ENCODE results near the gene MIS18BP1. TPM values are rescaled to one million over a fixed set of nuclear protein-coding genes. Genes with fewer than 3 reads are reported as not detected.
"Not testable (repeated sequence)": the region's sequence is repeated elsewhere in the genome, so short reads cannot be mapped to it uniquely, and the experiment has no call there.

Gene MIS18BP1
- total and polyA plus RNA-seq, 10 of the 15 experiments (the other 5 are each of a cell fraction or from before 2014, with no cell fraction given): 16.9 to 88.9 (median 57.0) TPM

- DNase-seq (ENCODE audit: low read depth, low spot score); H3K27me3 ChIP-seq (replicated peaks in 1 of 2; ENCODE audit: control insufficient read depth in 2 of 2, insufficient read depth in 2 of 2, low read length in 1 of 2); H3K9ac ChIP-seq (ENCODE audit: control insufficient read depth, insufficient read depth, low read length); H3K9me3 ChIP-seq (replicated peaks; ENCODE audit: control insufficient read depth, insufficient read depth, low read length); CTCF ChIA-PET; H3K4me3 ChIP-seq; intact Hi-C loops (cut with micrococcal nuclease; ENCODE audit: unreplicated experiment); H3K4me1 ChIP-seq (ENCODE audit: control insufficient read depth, insufficient read depth, low read length); POLR2A ChIA-PET; SMC1A ChIA-PET (ENCODE audit: uncharacterized antibody, unreplicated experiment); H2AFZ ChIP-seq (ENCODE audit: control insufficient read depth, low read depth, low read length); BruUV-seq (replicated peaks); ATAC-seq; H3K79me2 ChIP-seq (ENCODE audit: control insufficient read depth, insufficient read depth, low read length); H4K20me1 ChIP-seq (ENCODE audit: control insufficient read depth, insufficient read depth); in situ Hi-C loops (cut with MboI); H3K27ac ChIP-seq (ENCODE audit: control insufficient read depth, insufficient read depth); RAD21 ChIA-PET (ENCODE audit: unreplicated experiment); FAIRE-seq; H3K4me2 ChIP-seq (ENCODE audit: control insufficient read depth, insufficient read depth): not testable (repeated sequence)
- H3K36me3 ChIP-seq (ENCODE audit: control insufficient read depth in 2 of 2, insufficient read depth in 2 of 2, low read length in 1 of 2): peaks cover 8 to 18% of the 10 kb centered on the region in 2 experiments
- 0% methylated on average over 1 of the region's 1 CpG for WGBS (ENCODE audit: insufficient coverage, insufficient replicate concordance, low lambda C conversion rate, missing lambda C conversion rate)
These were observed 39.3 kb downstream of the MIS18BP1 start for GRCh38 chr14:45213716-45214115.

GRCh38 chr14:45212231-45212630, 40.8 kb downstream of the MIS18BP1 start:
- no TSS peak for BruUV-seq (replicated peaks)
- in situ Hi-C loops (cut with MboI) (no loop called here), intact Hi-C loops (cut with micrococcal nuclease; ENCODE audit: unreplicated experiment) (no loop called here)
- ChIA-PET POLR2A (no interaction called here), RAD21 (ENCODE audit: unreplicated experiment) (no interaction called here), SMC1A (ENCODE audit: uncharacterized antibody, unreplicated experiment) (interaction anchor here (0.6 kb wide), 2 partner anchors 29 to 208 kb away, joined by 3 read pairs; no protein-coding TSS in a partner anchor), CTCF (interaction anchor here (0.6 to 1.5 kb wide), 2 partner anchors 11 to 41 kb away, joined by 3 read pairs; no protein-coding TSS in a partner anchor)
- ATAC-seq (no peak), FAIRE-seq (no peak), DNase-seq (ENCODE audit: low read depth, low spot score) (no peak)
- Histone ChIP-seq H3K4me3 (no peak overlapping the region), H3K4me1 (ENCODE audit: control insufficient read depth, insufficient read depth, low read length) (no peaks in the 10 kb centered on the region), H3K9ac (ENCODE audit: control insufficient read depth, insufficient read depth, low read length) (no peak overlapping the region), H3K4me2 (ENCODE audit: control insufficient read depth, insufficient read depth) (no peak overlapping the region), H3K36me3 (ENCODE audit: control insufficient read depth in 2 of 2, insufficient read depth in 2 of 2, low read length in 1 of 2) (peaks cover 8 to 16% of the 10 kb centered on the region in 2 experiments), H3K79me2 (ENCODE audit: control insufficient read depth, insufficient read depth, low read length) (no peaks in the 10 kb centered on the region), H3K27me3 (replicated peaks in 1 of 2; ENCODE audit: control insufficient read depth in 2 of 2, insufficient read depth in 2 of 2, low read length in 1 of 2) (no peaks in the 10 kb centered on the region), H3K9me3 (replicated peaks; ENCODE audit: control insufficient read depth, insufficient read depth, low read length) (no peaks in the 10 kb centered on the region), H2AFZ (ENCODE audit: control insufficient read depth, low read depth, low read length) (no peak overlapping the region), H3K27ac (ENCODE audit: control insufficient read depth, insufficient read depth) (no peak overlapping the region), H4K20me1 (ENCODE audit: control insufficient read depth, insufficient read depth) (no peaks in the 10 kb centered on the region)
- WGBS (ENCODE audit: insufficient coverage, insufficient replicate concordance, low lambda C conversion rate, missing lambda C conversion rate): 84% methylated on average over 3 of the region's 3 CpGs
- TF ChIP-seq EP300 (IDR thresholded peaks at IDR 0.05; ENCODE audit: borderline replicate concordance in 1 of 2, control insufficient read depth in 1 of 2, low read depth in 2 of 2, low read length in 2 of 2) (no peak), NBN (IDR thresholded peaks at IDR 0.05) (no peak), TARDBP (IDR thresholded peaks at IDR 0.05; ENCODE audit: borderline replicate concordance) (no peak), TCF12 (IDR thresholded peaks at IDR 0.05; ENCODE audit: low read depth, low read length) (no peak), TAF1 (IDR thresholded peaks at IDR 0.05; ENCODE audit: borderline replicate concordance, low read depth, low read length) (no peak), BCL3 (IDR thresholded peaks at IDR 0.05; ENCODE audit: borderline replicate concordance, insufficient read depth, low read depth, low read length, poor library complexity, severe bottlenecking) (no peak), HCFC1 (IDR thresholded peaks at IDR 0.05; ENCODE audit: low read length) (no peak), RAD21 (IDR thresholded peaks at IDR 0.05; ENCODE audit: insufficient read depth, low read depth, low read length) (no peak), TCF3 (IDR thresholded peaks at IDR 0.05; ENCODE audit: borderline replicate concordance, insufficient read depth, low read depth, low read length) (no peak), CEBPZ (IDR thresholded peaks at IDR 0.05; ENCODE audit: low read depth, low read length) (no peak), ATF3 (IDR thresholded peaks at IDR 0.05; ENCODE audit: borderline replicate concordance, extremely low read depth, low read depth, low read length) (no peak)
